ENCODE data around the gene SETD2. TPM values are rescaled to one million over a fixed set of nuclear protein-coding genes. Genes with fewer than 3 reads are reported as not detected.
"Not testable (repeated sequence)": the region's sequence is repeated elsewhere in the genome, so short reads cannot be mapped to it uniquely, and the experiment has no call there.

The SETD2 gene
- polyA plus RNA-seq, 4 donors: 15.9 to 38.3 (median 18.7) TPM

GRCh38 chr3:47193871-47194859 is 30.3 kb upstream of the SETD2 start:
- DNase-seq: no peak
- WGBS, 3 donors: 92 to 98% (median 95%) methylated on average over 4 of the region's 4 CpGs
- H3K4me1 ChIP-seq (ENCODE audit: control insufficient read depth in 3 of 3, insufficient read depth in 2 of 3, low read depth in 1 of 3, low read length in 2 of 3): no peaks in the 10 kb centered on the region
- H3K27me3 ChIP-seq (ENCODE audit: control insufficient read depth in 3 of 3, insufficient read depth in 3 of 3, low read length in 3 of 3): no peaks in the 10 kb centered on the region
- no peak overlapping the region for H3K4me3 ChIP-seq (ENCODE audit: low read depth in 1 of 3, low read length in 3 of 3)
- no peak overlapping the region for H3K27ac ChIP-seq (ENCODE audit: low read depth in 1 of 3, low read length in 2 of 3)
- no peaks in the 10 kb centered on the region for H3K9me3 ChIP-seq (ENCODE audit: control insufficient read depth in 2 of 2, insufficient read depth in 1 of 2, low read depth in 1 of 2, low read length in 1 of 2)
- H3K36me3 ChIP-seq (ENCODE audit: control insufficient read depth in 3 of 3, insufficient read depth in 2 of 3, low read depth in 1 of 3, low read length in 3 of 3): no peaks in the 10 kb centered on the region
- no peak for FAIRE-seq

GRCh38 chr3:47186285-47186684 is 22.4 kb upstream of the SETD2 start:
- Histone ChIP-seq H3K27ac (ENCODE audit: low read depth in 1 of 3, low read length in 2 of 3) (no peak overlapping the region), H3K4me3 (ENCODE audit: low read depth in 1 of 3, low read length in 3 of 3) (no peak overlapping the region), H3K27me3 (ENCODE audit: control insufficient read depth in 3 of 3, insufficient read depth in 3 of 3, low read length in 3 of 3) (no peaks in the 10 kb centered on the region), H3K36me3 (ENCODE audit: control insufficient read depth in 3 of 3, insufficient read depth in 2 of 3, low read depth in 1 of 3, low read length in 3 of 3) (peaks cover 0 to 4% (median 0%) of the 10 kb centered on the region in 3 donors), H3K9me3 (ENCODE audit: control insufficient read depth in 2 of 2, insufficient read depth in 1 of 2, low read depth in 1 of 2, low read length in 1 of 2) (no peaks in the 10 kb centered on the region), H3K4me1 (ENCODE audit: control insufficient read depth in 3 of 3, insufficient read depth in 2 of 3, low read depth in 1 of 3, low read length in 2 of 3) (no peaks in the 10 kb centered on the region)
- no peak for FAIRE-seq
- no peak for DNase-seq
- 85 to 93% (median 86%) methylated on average over 2 of the region's 2 CpGs for WGBS, 3 donors

- not testable (repeated sequence) for H3K4me1 ChIP-seq (ENCODE audit: control insufficient read depth in 3 of 3, insufficient read depth in 2 of 3, low read depth in 1 of 3, low read length in 2 of 3); FAIRE-seq; H3K27ac ChIP-seq (ENCODE audit: low read depth in 1 of 3, low read length in 2 of 3); H3K27me3 ChIP-seq (ENCODE audit: control insufficient read depth in 3 of 3, insufficient read depth in 3 of 3, low read length in 3 of 3); H3K4me3 ChIP-seq (ENCODE audit: low read depth in 1 of 3, low read length in 3 of 3); H3K9me3 ChIP-seq (ENCODE audit: control insufficient read depth in 2 of 2, insufficient read depth in 1 of 2, low read depth in 1 of 2, low read length in 1 of 2); DNase-seq
- H3K36me3 ChIP-seq (ENCODE audit: control insufficient read depth in 3 of 3, insufficient read depth in 2 of 3, low read depth in 1 of 3, low read length in 3 of 3): peaks cover 0 to 11% (median 3%) of the 10 kb centered on the region in 3 donors
- WGBS, 3 donors: 92 to 97% (median 95%) methylated on average over 4 of the region's 4 CpGs
Observed at GRCh38 chr3:47181685-47182084, 17.8 kb upstream of the SETD2 start.

DNA sequence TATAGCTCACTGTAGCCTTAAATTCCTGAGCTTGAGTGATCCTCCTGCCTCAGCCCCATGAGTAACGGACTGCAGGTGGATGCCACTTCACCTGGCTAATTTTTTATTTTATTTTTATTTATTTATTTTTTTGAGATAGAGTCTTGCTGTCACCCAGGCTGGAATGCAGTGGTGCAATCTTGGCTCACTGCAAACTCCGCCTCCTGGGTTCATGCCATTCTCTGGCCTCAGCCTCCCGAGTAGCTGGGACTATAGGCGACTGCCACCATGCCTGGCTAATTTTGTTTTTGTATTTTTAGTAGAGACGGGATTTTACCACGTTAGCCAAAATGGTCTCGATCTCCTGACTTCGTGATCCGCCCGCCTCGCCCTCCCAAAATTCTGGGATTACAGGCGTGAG is 16.1 kb upstream of the SETD2 start:
- not testable (repeated sequence) for FAIRE-seq; H3K4me1 ChIP-seq (ENCODE audit: control insufficient read depth in 3 of 3, insufficient read depth in 2 of 3, low read depth in 1 of 3, low read length in 2 of 3); H3K9me3 ChIP-seq (ENCODE audit: control insufficient read depth in 2 of 2, insufficient read depth in 1 of 2, low read depth in 1 of 2, low read length in 1 of 2); DNase-seq; H3K4me3 ChIP-seq (ENCODE audit: low read depth in 1 of 3, low read length in 3 of 3); H3K27me3 ChIP-seq (ENCODE audit: control insufficient read depth in 3 of 3, insufficient read depth in 3 of 3, low read length in 3 of 3); H3K27ac ChIP-seq (ENCODE audit: low read depth in 1 of 3, low read length in 2 of 3)
- peaks cover 0 to 11% (median 3%) of the 10 kb centered on the region in 3 donors for H3K36me3 ChIP-seq (ENCODE audit: control insufficient read depth in 3 of 3, insufficient read depth in 2 of 3, low read depth in 1 of 3, low read length in 3 of 3)
- 92 to 93% (median 92%) methylated on average over 12 of the region's 12 CpGs for WGBS, 3 donors

DNA sequence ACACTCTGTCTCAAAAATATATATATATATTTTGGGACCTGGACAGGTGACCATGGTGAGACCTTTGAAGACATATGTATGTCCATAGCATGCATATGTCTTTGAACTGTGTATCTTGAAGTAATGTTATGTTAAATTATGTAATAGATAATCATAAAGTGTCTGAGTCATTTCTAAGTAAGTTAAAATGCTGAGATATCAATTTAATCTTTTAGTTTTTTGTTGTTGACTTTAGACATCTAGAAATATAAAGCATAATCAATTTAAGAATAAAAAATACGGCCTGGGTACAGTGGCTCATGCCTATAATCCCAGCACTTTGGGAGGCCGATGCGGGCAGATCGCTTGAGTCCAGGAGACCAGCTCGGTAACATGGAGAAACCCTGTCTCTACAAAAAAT is 12.7 kb upstream of the SETD2 start:
- Histone ChIP-seq H3K4me3 (ENCODE audit: low read depth in 1 of 3, low read length in 3 of 3) (no peak overlapping the region), H3K27me3 (ENCODE audit: control insufficient read depth in 3 of 3, insufficient read depth in 3 of 3, low read length in 3 of 3) (no peaks in the 10 kb centered on the region), H3K27ac (ENCODE audit: low read depth in 1 of 3, low read length in 2 of 3) (no peak overlapping the region), H3K36me3 (ENCODE audit: control insufficient read depth in 3 of 3, insufficient read depth in 2 of 3, low read depth in 1 of 3, low read length in 3 of 3) (peaks cover 0 to 8% (median 3%) of the 10 kb centered on the region in 3 donors), H3K9me3 (ENCODE audit: control insufficient read depth in 2 of 2, insufficient read depth in 1 of 2, low read depth in 1 of 2, low read length in 1 of 2) (no peaks in the 10 kb centered on the region), H3K4me1 (ENCODE audit: control insufficient read depth in 3 of 3, insufficient read depth in 2 of 3, low read depth in 1 of 3, low read length in 2 of 3) (no peaks in the 10 kb centered on the region)
- no peak for FAIRE-seq
- DNase-seq: no peak
- WGBS, 3 donors: 97 to 99% (median 98%) methylated on average over 5 of the region's 5 CpGs

DNA sequence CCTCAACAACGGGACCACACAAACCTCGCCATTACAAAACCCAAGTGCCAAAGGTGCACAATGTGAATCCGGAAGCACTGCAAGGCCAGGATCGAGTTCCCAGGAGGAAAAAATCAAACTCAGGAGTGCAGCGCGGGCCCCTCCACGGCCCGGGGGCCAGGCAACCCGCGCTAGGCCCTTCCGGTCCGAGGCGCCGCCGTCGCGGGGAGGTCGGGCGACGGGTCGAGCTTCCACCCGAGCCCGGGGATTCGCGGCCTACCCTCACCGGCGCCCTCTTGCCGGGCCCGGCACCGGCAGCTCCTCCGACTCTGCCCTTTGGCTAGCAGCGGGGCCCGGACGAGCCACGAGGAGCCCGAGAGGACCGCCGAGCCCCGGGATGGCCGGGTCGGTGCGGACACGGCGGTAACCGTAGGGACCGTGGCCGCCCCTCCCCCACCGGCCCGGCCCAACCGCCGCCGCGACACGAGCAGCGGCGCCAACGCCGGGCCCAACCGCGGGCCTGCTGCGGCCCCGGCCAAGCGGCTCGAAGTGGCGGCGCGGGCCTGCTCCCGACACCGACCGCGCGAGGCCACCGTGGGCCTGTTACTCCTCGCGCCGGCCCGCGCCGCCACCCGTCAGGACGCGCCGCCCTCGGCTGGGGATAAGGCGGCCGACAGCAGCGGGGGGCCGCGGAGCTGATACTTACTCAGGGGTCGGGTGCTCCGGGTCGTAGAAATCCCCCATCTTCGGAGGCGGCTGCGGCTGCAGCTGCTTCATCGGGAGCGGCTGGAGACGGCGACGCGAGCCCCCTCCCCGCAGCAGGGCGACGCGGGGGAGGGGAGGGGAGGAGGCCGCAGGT is 525 bp downstream of the SETD2 start:
- H3K27ac ChIP-seq (ENCODE audit: low read depth in 1 of 3, low read length in 2 of 3): peak overlapping the region; percentile 94 to 99 (median 95)
- FAIRE-seq (no peak), DNase-seq (peak; percentile 65 to 88)
- 0 to 1% (median 0%) methylated on average over 69 to 105 of the region's 106 CpGs for WGBS, 3 donors
- H3K27me3 ChIP-seq (ENCODE audit: control insufficient read depth in 3 of 3, insufficient read depth in 3 of 3, low read length in 3 of 3): no peaks in the 10 kb centered on the region
- peaks cover 14 to 23% (median 16%) of the 10 kb centered on the region in 3 donors for H3K4me1 ChIP-seq (ENCODE audit: control insufficient read depth in 3 of 3, insufficient read depth in 2 of 3, low read depth in 1 of 3, low read length in 2 of 3)
- H3K36me3 ChIP-seq (ENCODE audit: control insufficient read depth in 3 of 3, insufficient read depth in 2 of 3, low read depth in 1 of 3, low read length in 3 of 3): no peaks in the 10 kb centered on the region
- H3K4me3 ChIP-seq (ENCODE audit: low read depth in 1 of 3, low read length in 3 of 3): peak overlapping the region; percentile 86 to 97 (median 88)
- no peaks in the 10 kb centered on the region for H3K9me3 ChIP-seq (ENCODE audit: control insufficient read depth in 2 of 2, insufficient read depth in 1 of 2, low read depth in 1 of 2, low read length in 1 of 2)

- 1 to 2% (median 1%) methylated on average over 10 of the region's 10 CpGs for WGBS, 3 donors
- DNase-seq: peak; percentile 29 to 44
- peak overlapping the region; percentile 86 to 97 (median 88) for H3K4me3 ChIP-seq (ENCODE audit: low read depth in 1 of 3, low read length in 3 of 3)
- peak overlapping the region; percentile 94 to 99 (median 95) for H3K27ac ChIP-seq (ENCODE audit: low read depth in 1 of 3, low read length in 2 of 3)
- no peaks in the 10 kb centered on the region for H3K27me3 ChIP-seq (ENCODE audit: control insufficient read depth in 3 of 3, insufficient read depth in 3 of 3, low read length in 3 of 3)
- no peaks in the 10 kb centered on the region for H3K9me3 ChIP-seq (ENCODE audit: control insufficient read depth in 2 of 2, insufficient read depth in 1 of 2, low read depth in 1 of 2, low read length in 1 of 2)
- H3K36me3 ChIP-seq (ENCODE audit: control insufficient read depth in 3 of 3, insufficient read depth in 2 of 3, low read depth in 1 of 3, low read length in 3 of 3): no peaks in the 10 kb centered on the region
- no peak for FAIRE-seq
- H3K4me1 ChIP-seq (ENCODE audit: control insufficient read depth in 3 of 3, insufficient read depth in 2 of 3, low read depth in 1 of 3, low read length in 2 of 3): peaks cover 14 to 23% (median 19%) of the 10 kb centered on the region in 3 donors
Observed at GRCh38 chr3:47162697-47163168, 1.2 kb downstream of the SETD2 start.
